ENCODE measurements around the gene TFEB. TPM values are rescaled to one million over a fixed set of nuclear protein-coding genes. Genes with fewer than 3 reads are reported as not detected.

TFEB gene
- total and polyA plus RNA-seq, 2 of the 8 experiments (the other 6 are each of a cell fraction or from before 2014, with no cell fraction given), result 2.3 to 6.7 TPM

DNA sequence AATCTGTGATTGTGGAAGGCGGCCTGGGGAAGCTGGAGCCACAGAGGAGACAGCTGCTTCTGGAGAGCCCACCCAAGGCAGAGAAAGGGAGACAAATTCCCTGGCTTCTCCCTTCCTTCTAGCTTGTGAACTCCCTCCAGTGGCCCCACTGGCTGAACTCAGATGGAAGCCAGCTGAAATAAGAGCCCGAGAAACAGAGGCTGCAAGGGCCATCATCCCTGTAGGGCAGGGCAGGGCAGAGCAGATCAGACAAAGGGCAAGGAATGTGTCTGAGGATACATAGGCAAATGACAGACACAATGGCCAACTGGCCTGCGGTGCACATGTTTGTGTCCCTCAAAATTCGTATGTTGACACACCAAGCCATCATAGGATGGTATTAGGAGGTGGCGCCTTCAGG lies 71.8 kb downstream of the TFEB start:
- H3K4me3 ChIP-seq (ENCODE audit: extremely low read depth in 1 of 4, insufficient read depth in 2 of 4, low read depth in 3 of 4, low read length in 4 of 4), result no peak overlapping the region
- no peak overlapping the region for H2BK5ac ChIP-seq (ENCODE audit: low read depth, low read length)
- FAIRE-seq (no peak), DNase-seq (ENCODE audit: low read depth in 1 of 2, low spot score in 2 of 2) (no peak)
- H3K18ac ChIP-seq (ENCODE audit: extremely low read depth, low read length), result no peak overlapping the region
- no peak overlapping the region for H2BK120ac ChIP-seq (replicated peaks; ENCODE audit: low read depth, low read length)
- H3K9me3 ChIP-seq (ENCODE audit: insufficient read depth in 2 of 2, low read depth in 1 of 2, low read length in 1 of 2), result no peaks in the 10 kb centered on the region
- H4K8ac ChIP-seq (ENCODE audit: extremely low read depth, insufficient read depth, low read length), result no peak overlapping the region
- H2BK12ac ChIP-seq (ENCODE audit: low read depth, low read length), result no peak overlapping the region
- no peak overlapping the region for H3K4ac ChIP-seq (replicated peaks; ENCODE audit: insufficient read length, low read depth, low read length)
- peaks cover 0 to 3% (median under 1%) of the 10 kb centered on the region in 4 experiments; a peak in 3 of 7 replicates for H3K4me1 ChIP-seq (replicated peaks in 1 of 4; ENCODE audit: control insufficient read depth in 3 of 4, insufficient read depth in 4 of 4, low read length in 3 of 4)
- no peak overlapping the region for H3K9ac ChIP-seq (replicated peaks in 1 of 4; ENCODE audit: extremely low read depth in 1 of 4, low read depth in 3 of 4, low read length in 3 of 4)
- no peak overlapping the region for H3K56ac ChIP-seq (replicated peaks; ENCODE audit: insufficient read length, low read depth, low read length)
- no peaks in the 10 kb centered on the region for H3K27me3 ChIP-seq (replicated peaks in 1 of 4; ENCODE audit: control insufficient read depth in 3 of 4, extremely low read depth in 1 of 4, insufficient read depth in 3 of 4, low read length in 3 of 4)
- no peak overlapping the region for H2BK20ac ChIP-seq (ENCODE audit: low read length)
- H3K79me2 ChIP-seq (ENCODE audit: control insufficient read depth in 1 of 2, insufficient read depth in 2 of 2, low read length in 2 of 2), result no peaks in the 10 kb centered on the region
- TF ChIP-seq JUN (IDR thresholded peaks at IDR 0.05; ENCODE audit: low read depth, low read length) (no peak), CBX8 (IDR thresholded peaks at IDR 0.05; ENCODE audit: borderline replicate concordance, low read depth, low read length) (no peak), CBX5 (IDR thresholded peaks at IDR 0.05; ENCODE audit: low read depth, low read length) (no peak), POLR2A (IDR thresholded peaks at IDR 0.05; ENCODE audit: control extremely low read depth in 1 of 2, low read depth in 2 of 2, low read length in 2 of 2) (no peak), CTBP2 (IDR thresholded peaks at IDR 0.05; ENCODE audit: borderline replicate concordance, insufficient read depth, insufficient read length, low read length) (no peak), EZH2 (IDR thresholded peaks at IDR 0.05; ENCODE audit: low read depth, low read length, severe bottlenecking) (no peak), MAFK (IDR thresholded peaks at IDR 0.05; ENCODE audit: low read depth, low read length) (no peak), CREB1 (IDR thresholded peaks at IDR 0.05) (no peak), PHF8 (conservative IDR thresholded peaks at IDR 0.05; ENCODE audit: low read depth, low read length) (no peak), TEAD4 (IDR thresholded peaks at IDR 0.05; ENCODE audit: low read depth, low read length) (no peak), RFX5 (IDR thresholded peaks at IDR 0.05; ENCODE audit: borderline replicate concordance, low read depth, low read length) (no peak), CEBPB (IDR thresholded peaks at IDR 0.05; ENCODE audit: low read depth, low read length) (no peak), HDAC6 (IDR thresholded peaks at IDR 0.05; ENCODE audit: low read depth, low read length) (no peak), SIRT6 (IDR thresholded peaks at IDR 0.05; ENCODE audit: low read length) (no peak)
- H4K20me1 ChIP-seq (replicated peaks in 1 of 2; ENCODE audit: control insufficient read depth in 1 of 2, insufficient read depth in 2 of 2, low read length in 2 of 2), result no peaks in the 10 kb centered on the region
- 84% methylated on average over 5 of the region's 5 CpGs; no CpG with 5 or more reads in 1 of the 2 experiments for WGBS, 2 experiments (ENCODE audit: extremely low coverage in 1 of 2, insufficient coverage in 1 of 2, insufficient read length in 1 of 2, insufficient replicate concordance in 2 of 2, low coverage in 1 of 2, low lambda C conversion rate in 2 of 2, missing lambda C conversion rate in 1 of 2)
- H3K4me2 ChIP-seq (ENCODE audit: insufficient read depth in 1 of 2, low read depth in 2 of 2, low read length in 2 of 2), result no peak overlapping the region
- no peak overlapping the region for H2AK5ac ChIP-seq (ENCODE audit: low read depth, low read length)
- no peak overlapping the region for H2AFZ ChIP-seq (ENCODE audit: low read length)
- no peak overlapping the region for H2BK15ac ChIP-seq (ENCODE audit: low read length)
- H3K23ac ChIP-seq (ENCODE audit: insufficient read length), result no peak overlapping the region
- POLR2A ChIA-PET (ENCODE audit: partially characterized antibody), result no interaction called here
- CTCF ChIA-PET (ENCODE audit: partially characterized antibody), result interaction anchor here (0.6 to 2.5 kb wide), 10 partner anchors 9 to 296 kb away, joined by 3 to 13 read pairs (median 3); no protein-coding TSS in a partner anchor
- H3K79me1 ChIP-seq (ENCODE audit: low read depth, low read length), result no peaks in the 10 kb centered on the region
- no peak overlapping the region for H3K27ac ChIP-seq (ENCODE audit: low read depth, low read length)
- no peak overlapping the region for H4K5ac ChIP-seq (ENCODE audit: insufficient read length, low read depth, low read length)
- H4K91ac ChIP-seq (replicated peaks; ENCODE audit: insufficient read length, low read length), result no peak overlapping the region
- no peak overlapping the region for H3K14ac ChIP-seq (ENCODE audit: insufficient read length)
- H3K36me3 ChIP-seq (ENCODE audit: control insufficient read depth in 2 of 4, insufficient read depth in 4 of 4, low read length in 3 of 4), result no peaks in the 10 kb centered on the region
- H3K23me2 ChIP-seq (ENCODE audit: low read depth, low read length), result no peaks in the 10 kb centered on the region; the same call in 1 of the 2 replicates
